H1 (cell line): ENCODE data around the gene AAMP. TPM values are rescaled to one million over a fixed set of nuclear protein-coding genes. Genes with fewer than 3 reads are reported as not detected.

Experiments
- polyA plus RNA-seq, 7 experiments: library from polyadenylated mRNA; depleted of rRNA in 3 of 7; stranded (reverse) in 5 of 7; unstranded in 2 of 7; fragments of >200 nt in 5 of 7; fragments of 200-250 nt in 2 of 7; gene quantifications; 1 replicate in 5 of 7; 2 replicates in 1 of 7; 4 replicates in 1 of 7; pipeline versions ENCODE4 v1.2.1 to v1.2.3, GENCODE V29; 2011 to 2013; ENCODE audit warnings: missing spikeins in 2 of 7, mixed read lengths in 2 of 7
- total RNA-seq: library from RNA; stranded (reverse); fragmentation: NEBNext Ultra II Directional; extraction: Animal tissue kit (Norgen Biotek cat#: 25700); gene quantifications from 2 replicates; pipeline ENCODE4 v1.2.1, GENCODE V29; 2021
- TF ChIP-seq, protein P1 (sequence below): fragments of 300-600 bp; sonication (generic); IDR thresholded peaks from 2 replicates; pipeline ENCODE4 v1.7.1; 2012; ENCODE audit warnings: low read length, moderate library complexity, mild to moderate bottlenecking, inconsistent platforms; ENCODE audit not compliant: insufficient replicate concordance
- TF ChIP-seq, protein P2 (sequence below): IDR thresholded peaks from 2 replicates; pipeline ENCODE4 v1.6.1; 2012; ENCODE audit warnings: low read length, inconsistent platforms

Gene AAMP
- total and polyA plus RNA-seq, 2 of the 8 experiments (the other 6 are each of a cell fraction or from before 2014, with no cell fraction given), result 119 to 125 TPM

DNA sequence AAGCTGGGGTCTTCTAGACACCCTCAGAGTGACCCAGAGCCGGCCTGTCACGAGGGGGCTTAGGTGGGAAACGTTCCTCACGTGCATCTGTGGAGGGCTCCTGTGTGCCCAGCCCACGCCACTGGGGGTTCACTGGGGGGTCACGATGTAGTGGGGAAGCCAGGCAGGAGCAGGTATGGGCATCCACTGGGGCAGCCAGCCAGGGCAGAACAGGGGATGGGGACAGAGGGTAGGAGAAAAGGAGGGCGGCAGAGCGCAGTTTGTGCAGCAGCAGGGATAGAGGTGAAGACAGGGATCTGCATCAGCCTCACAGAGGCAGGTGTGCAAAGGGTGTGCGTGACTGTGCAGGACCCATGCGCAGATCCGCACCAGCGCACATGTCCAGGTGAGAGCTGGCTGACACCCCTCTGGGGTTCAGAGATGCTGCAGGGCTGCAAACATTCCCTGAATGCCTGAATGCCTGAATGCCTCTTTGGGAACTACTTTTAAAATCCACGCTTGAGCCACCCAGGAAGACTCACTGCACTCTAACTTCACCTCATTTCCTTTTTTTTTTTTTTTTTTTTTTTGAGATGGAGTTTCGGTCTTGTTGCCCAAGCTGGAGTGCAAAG is 10.4 kb upstream of the AAMP start (continued):
- TF ChIP-seq, protein P1, sequence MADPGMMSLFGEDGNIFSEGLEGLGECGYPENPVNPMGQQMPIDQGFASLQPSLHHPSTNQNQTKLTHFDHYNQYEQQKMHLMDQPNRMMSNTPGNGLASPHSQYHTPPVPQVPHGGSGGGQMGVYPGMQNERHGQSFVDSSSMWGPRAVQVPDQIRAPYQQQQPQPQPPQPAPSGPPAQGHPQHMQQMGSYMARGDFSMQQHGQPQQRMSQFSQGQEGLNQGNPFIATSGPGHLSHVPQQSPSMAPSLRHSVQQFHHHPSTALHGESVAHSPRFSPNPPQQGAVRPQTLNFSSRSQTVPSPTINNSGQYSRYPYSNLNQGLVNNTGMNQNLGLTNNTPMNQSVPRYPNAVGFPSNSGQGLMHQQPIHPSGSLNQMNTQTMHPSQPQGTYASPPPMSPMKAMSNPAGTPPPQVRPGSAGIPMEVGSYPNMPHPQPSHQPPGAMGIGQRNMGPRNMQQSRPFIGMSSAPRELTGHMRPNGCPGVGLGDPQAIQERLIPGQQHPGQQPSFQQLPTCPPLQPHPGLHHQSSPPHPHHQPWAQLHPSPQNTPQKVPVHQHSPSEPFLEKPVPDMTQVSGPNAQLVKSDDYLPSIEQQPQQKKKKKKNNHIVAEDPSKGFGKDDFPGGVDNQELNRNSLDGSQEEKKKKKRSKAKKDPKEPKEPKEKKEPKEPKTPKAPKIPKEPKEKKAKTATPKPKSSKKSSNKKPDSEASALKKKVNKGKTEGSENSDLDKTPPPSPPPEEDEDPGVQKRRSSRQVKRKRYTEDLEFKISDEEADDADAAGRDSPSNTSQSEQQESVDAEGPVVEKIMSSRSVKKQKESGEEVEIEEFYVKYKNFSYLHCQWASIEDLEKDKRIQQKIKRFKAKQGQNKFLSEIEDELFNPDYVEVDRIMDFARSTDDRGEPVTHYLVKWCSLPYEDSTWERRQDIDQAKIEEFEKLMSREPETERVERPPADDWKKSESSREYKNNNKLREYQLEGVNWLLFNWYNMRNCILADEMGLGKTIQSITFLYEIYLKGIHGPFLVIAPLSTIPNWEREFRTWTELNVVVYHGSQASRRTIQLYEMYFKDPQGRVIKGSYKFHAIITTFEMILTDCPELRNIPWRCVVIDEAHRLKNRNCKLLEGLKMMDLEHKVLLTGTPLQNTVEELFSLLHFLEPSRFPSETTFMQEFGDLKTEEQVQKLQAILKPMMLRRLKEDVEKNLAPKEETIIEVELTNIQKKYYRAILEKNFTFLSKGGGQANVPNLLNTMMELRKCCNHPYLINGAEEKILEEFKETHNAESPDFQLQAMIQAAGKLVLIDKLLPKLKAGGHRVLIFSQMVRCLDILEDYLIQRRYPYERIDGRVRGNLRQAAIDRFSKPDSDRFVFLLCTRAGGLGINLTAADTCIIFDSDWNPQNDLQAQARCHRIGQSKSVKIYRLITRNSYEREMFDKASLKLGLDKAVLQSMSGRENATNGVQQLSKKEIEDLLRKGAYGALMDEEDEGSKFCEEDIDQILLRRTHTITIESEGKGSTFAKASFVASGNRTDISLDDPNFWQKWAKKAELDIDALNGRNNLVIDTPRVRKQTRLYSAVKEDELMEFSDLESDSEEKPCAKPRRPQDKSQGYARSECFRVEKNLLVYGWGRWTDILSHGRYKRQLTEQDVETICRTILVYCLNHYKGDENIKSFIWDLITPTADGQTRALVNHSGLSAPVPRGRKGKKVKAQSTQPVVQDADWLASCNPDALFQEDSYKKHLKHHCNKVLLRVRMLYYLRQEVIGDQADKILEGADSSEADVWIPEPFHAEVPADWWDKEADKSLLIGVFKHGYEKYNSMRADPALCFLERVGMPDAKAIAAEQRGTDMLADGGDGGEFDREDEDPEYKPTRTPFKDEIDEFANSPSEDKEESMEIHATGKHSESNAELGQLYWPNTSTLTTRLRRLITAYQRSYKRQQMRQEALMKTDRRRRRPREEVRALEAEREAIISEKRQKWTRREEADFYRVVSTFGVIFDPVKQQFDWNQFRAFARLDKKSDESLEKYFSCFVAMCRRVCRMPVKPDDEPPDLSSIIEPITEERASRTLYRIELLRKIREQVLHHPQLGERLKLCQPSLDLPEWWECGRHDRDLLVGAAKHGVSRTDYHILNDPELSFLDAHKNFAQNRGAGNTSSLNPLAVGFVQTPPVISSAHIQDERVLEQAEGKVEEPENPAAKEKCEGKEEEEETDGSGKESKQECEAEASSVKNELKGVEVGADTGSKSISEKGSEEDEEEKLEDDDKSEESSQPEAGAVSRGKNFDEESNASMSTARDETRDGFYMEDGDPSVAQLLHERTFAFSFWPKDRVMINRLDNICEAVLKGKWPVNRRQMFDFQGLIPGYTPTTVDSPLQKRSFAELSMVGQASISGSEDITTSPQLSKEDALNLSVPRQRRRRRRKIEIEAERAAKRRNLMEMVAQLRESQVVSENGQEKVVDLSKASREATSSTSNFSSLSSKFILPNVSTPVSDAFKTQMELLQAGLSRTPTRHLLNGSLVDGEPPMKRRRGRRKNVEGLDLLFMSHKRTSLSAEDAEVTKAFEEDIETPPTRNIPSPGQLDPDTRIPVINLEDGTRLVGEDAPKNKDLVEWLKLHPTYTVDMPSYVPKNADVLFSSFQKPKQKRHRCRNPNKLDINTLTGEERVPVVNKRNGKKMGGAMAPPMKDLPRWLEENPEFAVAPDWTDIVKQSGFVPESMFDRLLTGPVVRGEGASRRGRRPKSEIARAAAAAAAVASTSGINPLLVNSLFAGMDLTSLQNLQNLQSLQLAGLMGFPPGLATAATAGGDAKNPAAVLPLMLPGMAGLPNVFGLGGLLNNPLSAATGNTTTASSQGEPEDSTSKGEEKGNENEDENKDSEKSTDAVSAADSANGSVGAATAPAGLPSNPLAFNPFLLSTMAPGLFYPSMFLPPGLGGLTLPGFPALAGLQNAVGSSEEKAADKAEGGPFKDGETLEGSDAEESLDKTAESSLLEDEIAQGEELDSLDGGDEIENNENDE, result no peak
- TF ChIP-seq, protein P2, sequence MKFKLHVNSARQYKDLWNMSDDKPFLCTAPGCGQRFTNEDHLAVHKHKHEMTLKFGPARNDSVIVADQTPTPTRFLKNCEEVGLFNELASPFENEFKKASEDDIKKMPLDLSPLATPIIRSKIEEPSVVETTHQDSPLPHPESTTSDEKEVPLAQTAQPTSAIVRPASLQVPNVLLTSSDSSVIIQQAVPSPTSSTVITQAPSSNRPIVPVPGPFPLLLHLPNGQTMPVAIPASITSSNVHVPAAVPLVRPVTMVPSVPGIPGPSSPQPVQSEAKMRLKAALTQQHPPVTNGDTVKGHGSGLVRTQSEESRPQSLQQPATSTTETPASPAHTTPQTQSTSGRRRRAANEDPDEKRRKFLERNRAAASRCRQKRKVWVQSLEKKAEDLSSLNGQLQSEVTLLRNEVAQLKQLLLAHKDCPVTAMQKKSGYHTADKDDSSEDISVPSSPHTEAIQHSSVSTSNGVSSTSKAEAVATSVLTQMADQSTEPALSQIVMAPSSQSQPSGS, result no peak
